TTC549 (cell line): ENCODE data around the gene NRXN2.

Experiments used
- FAIRE-seq: peaks from 2 replicates; lab custom pipeline; 2012; peaks lifted over from hg19 to GRCh38; lab: Jason Lieb, UNC

NRXN2 gene

GRCh38 chr11:64723117-64723906 lies at the start of gene NRXN2:
Gene NRXN2 (minus strand): TSS chr11:64723197. CDS start chr11:64713699, 9,498 bp downstream.
- FAIRE-seq = no peak

DNA sequence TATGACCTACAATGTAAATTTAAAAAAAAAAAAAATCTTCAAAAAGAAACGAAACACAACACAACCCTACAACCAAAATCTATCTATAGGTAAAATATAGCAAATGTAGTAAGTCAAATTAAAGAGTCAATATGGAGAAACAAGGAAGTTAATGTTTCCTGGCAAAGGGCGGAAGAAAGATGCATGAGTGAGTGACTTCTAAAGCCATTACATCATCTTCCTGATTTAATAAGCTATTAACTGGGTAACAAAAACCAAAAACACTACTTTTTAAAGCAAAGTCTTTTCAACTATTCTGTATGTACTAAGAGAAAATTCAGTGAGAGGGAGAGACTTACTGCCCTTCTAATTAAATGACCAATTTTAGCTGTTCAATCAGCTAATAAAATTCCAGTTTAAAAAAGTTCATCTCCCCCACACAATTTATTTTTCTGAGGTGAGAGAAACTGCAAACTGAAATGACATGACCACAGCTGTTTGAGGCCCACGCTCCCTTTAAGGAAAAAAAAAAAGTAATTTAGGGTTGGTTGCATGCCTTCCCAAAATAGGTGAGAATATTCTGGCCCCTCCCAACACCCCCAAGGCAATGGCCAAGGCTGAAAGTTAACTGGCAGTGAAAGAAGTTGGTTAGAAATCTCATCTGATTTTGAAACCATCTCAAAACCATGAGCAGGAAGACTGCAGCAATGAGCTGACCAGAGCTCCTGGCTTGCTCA lies 49.5 kb upstream of the NRXN2 start:
- FAIRE-seq = no peak

DNA sequence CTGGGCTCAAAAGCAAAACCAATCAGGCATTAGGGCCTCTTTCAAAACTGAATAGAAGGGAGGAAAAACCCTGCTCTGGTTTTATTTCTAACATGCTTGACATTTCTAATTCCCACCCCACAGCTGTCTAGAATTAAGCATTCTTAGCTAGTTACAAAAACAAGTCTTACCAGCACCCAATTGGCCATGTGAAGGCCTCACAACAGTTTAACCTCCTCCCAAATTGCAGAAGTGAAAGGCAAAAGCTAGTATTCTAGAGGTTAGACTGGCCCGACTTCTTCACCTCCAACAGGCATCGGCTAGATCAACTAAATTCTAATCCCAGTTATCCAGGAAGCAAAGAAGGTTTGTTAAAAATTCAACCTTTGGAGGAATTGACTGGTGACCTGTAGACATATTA lies 48.9 kb upstream of the NRXN2 start:
- FAIRE-seq = no peak

DNA sequence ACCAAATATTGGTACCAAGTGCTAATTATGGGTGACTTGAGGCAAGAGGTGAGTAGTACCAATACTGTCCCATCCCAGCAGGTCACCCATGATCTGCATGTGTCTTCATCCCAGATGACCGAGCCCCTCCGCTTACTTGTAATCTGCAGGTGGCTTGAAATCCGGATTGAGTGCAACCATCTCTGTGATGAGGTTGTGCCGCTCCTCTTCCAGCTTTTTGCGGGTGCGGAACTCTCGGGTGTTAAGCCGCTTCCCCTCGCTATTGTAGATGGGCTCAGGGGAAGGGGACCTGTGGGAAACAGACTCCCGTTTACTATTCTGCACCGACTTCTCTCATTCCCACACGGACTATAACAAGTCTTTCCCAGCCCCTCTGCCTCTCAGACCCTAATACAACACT lies 47.1 kb upstream of the NRXN2 start:
- no peak for FAIRE-seq

DNA sequence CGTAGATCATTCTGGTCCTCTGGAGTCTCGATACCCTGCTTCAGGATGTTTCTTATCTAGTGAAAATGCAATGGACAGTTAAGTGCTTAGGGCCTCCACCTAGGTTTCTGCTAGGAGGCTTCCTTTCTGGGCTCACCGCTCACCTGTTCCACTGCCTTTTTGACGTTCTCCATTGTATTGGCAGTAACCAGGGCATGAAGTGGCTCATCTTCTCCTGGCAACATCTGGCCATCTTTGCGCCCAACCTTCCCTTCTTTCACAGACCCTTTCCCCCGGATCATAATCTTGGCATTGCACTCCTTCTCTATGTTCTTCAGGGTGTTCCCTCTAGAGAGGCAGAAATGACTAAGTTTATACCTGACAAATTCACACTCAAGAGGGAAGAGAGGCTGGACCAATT lies 46.3 kb upstream of the NRXN2 start:
- no peak for FAIRE-seq

- FAIRE-seq = no peak
These were observed 45.3 kb upstream of the NRXN2 start for GRCh38 chr11:64768300-64768694.

- no peak for FAIRE-seq
These were observed 44.6 kb upstream of the NRXN2 start for GRCh38 chr11:64767344-64768299.

- FAIRE-seq = no peak
These were observed 43.9 kb upstream of the NRXN2 start for GRCh38 chr11:64766881-64767280.

GRCh38 chr11:64765851-64766665 lies 43.1 kb upstream of the NRXN2 start:
- no peak for FAIRE-seq

GRCh38 chr11:64765291-64765850 lies 42.4 kb upstream of the NRXN2 start:
- FAIRE-seq = no peak

GRCh38 chr11:64764753-64765152 lies 41.8 kb upstream of the NRXN2 start:
- no peak for FAIRE-seq

DNA sequence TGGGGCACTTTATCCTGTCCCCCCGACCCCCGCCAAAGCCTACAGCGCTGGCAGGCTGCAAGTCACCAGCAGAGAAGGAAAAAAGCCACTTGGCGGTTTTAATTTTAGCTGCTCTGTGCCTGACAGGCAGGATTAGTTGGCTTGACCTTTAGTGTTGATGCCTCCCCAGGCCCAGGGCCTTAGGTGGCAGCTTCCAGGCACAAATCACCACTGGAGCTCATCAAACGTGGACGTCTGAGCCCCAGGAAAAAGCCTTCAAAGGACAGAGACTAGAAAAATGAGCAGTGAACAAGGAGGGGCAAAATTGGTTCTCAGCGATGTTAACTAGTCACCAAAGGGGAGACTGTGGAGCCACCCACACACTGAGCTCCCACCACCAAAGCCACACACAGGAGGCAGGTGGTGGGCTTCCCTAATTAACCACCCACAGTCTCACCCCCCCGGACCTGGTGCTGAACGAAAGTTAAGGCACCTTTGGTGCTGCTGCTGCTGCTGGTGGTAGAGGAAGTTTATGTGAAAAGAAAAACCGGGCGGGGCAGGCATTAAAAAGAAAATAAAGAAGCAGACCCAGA lies 41.1 kb upstream of the NRXN2 start:
- no peak for FAIRE-seq

DNA sequence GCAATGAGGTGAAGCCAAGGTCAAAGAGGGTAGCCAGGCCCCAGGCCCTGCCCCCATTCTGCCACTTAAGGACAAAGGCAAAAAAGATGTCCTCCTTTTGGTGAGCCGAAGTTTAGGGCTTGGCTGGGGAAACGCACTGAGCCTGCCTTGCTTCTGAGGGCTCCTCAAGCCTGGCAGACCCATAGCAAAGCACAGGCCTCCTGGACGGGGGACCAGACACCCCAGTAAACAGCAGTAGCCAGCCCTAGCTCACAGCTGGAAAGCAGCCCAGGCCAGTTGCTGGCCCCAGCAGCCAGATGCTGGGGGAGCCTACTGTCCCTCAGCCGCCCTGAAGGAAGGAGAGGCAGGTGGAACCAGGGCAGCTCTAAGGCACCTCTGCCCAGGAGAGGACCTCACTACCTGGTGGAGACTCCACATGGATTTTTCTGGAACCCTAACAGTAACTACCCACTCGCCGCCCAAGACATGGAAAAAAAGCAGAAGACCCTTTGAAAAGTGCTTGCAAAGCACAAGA lies 40.6 kb upstream of the NRXN2 start:
- no peak for FAIRE-seq

DNA sequence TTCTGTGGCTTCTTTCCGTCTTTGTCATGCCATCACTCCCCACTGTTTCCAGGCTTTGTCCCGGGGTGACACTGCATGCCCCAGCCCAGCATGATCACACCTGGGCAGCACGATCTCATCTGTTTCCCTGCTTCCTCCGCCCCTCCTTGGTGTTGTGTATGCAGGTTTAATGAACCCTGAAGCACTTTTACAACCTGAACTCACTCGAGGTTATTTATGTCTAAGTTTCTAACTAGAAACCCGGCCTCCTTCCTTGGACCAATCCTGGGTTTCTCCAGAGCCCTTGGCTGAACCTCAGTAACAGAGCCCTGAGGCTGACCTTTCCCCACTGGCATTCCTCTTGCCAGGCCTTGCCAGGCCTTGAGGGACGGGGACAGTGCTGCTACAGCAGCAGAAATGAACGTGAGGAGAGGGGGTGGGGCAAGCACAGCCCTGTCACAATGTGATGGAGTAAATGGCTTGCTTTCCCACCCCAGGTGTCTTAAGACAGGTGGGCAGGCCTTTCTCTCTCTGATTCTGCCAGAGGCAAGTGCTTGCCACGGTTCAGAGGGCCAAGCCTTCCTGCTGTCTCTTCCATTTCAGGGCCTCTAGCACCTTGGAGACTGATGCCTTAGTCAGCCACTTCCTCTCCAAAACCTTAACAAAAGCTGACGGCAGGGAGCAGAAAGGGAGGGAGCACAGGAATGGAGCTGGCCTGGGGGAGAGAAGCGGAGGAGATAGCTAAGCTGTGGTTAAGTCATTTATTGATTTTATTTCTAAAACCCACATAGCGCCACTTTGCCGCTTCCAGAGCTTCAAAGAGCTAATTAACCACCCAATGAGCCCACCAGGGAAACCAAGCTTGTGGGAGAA lies 39.9 kb upstream of the NRXN2 start:
- FAIRE-seq = no peak

- no peak for FAIRE-seq
These were observed 39.3 kb upstream of the NRXN2 start for GRCh38 chr11:64762277-64762673.

GRCh38 chr11:64760759-64761420 lies 37.9 kb upstream of the NRXN2 start:
- FAIRE-seq = no peak

- FAIRE-seq = peak; percentile 77
These were observed 37.0 kb upstream of the NRXN2 start, which contains the start of gene PYGM for GRCh38 chr11:64759722-64760719. Gene PYGM (minus strand): TSS chr11:64759974. CDS start chr11:64759898, 76 bp downstream.
